Fibroblast of skin of left biceps (primary cell): ENCODE data around the gene SPEG.

ENCODE experiments used
- DNase-seq, 2 experiments: peaks; one replicate each; pipeline ENCODE4 v3.0.0-alpha.2; 2013; ENCODE audit warnings: low read depth in 2 of 2

Gene SPEG

GRCh38 chr2:219497495-219498279 is 63.0 kb downstream of the SPEG start:
- DNase-seq = no peak

- DNase-seq = peak; percentile 95 to 97
Observed at GRCh38 chr2:219498280-219499057, 63.8 kb downstream of the SPEG start, which contains the start of gene GMPPA. Gene GMPPA (plus strand): TSS chr2:219498891. CDS start chr2:219499976, 1,085 bp downstream.

- DNase-seq = no peak
Observed at GRCh38 chr2:219499058-219499307, 64.3 kb downstream of the SPEG start.

- DNase-seq = no peak
Observed at GRCh38 chr2:219499555-219499954, 64.9 kb downstream of the SPEG start.

- DNase-seq = no peak
Observed at GRCh38 chr2:219500135-219500534, 65.5 kb downstream of the SPEG start.

- DNase-seq = no peak
Observed at GRCh38 chr2:219501849-219502248, 67.2 kb downstream of the SPEG start.

GRCh38 chr2:219502618-219503017 is 68.0 kb downstream of the SPEG start:
- DNase-seq = no peak

- DNase-seq = no peak
Observed at GRCh38 chr2:219505585-219505984, 70.9 kb downstream of the SPEG start.

- DNase-seq = no peak
Observed at GRCh38 chr2:219506153-219506801, 71.6 kb downstream of the SPEG start.

- DNase-seq = no peak
Observed at GRCh38 chr2:219506802-219507526, 72.3 kb downstream of the SPEG start.

GRCh38 chr2:219507581-219508443 is 73.2 kb downstream of the SPEG start:
- DNase-seq = no peak

- DNase-seq = no peak
Observed at GRCh38 chr2:219508444-219508734, 73.7 kb downstream of the SPEG start.

GRCh38 chr2:219508971-219509779 is 74.5 kb downstream of the SPEG start:
- no peak for DNase-seq

- DNase-seq = no peak
Observed at GRCh38 chr2:219509780-219510511, 75.3 kb downstream of the SPEG start.

GRCh38 chr2:219510512-219511135 is 76.0 kb downstream of the SPEG start:
- no peak for DNase-seq

GRCh38 chr2:219511547-219512325 is 77.1 kb downstream of the SPEG start:
- no peak for DNase-seq

- DNase-seq = no peak
Observed at GRCh38 chr2:219512524-219513216, 78.0 kb downstream of the SPEG start.

- no peak for DNase-seq
Observed at GRCh38 chr2:219513787-219514186, 79.1 kb downstream of the SPEG start.
